HG03045 (cell line): ENCODE data around the gene CTIF.

Experiments used
- ATAC-seq: cut with Tn5 transposase; IDR thresholded peaks from one replicate; pipeline ENCODE4 v1.9.1; 2021; ENCODE audit warnings: mild to moderate bottlenecking, moderate library complexity; ENCODE audit not compliant: unreplicated experiment

The CTIF gene

DNA sequence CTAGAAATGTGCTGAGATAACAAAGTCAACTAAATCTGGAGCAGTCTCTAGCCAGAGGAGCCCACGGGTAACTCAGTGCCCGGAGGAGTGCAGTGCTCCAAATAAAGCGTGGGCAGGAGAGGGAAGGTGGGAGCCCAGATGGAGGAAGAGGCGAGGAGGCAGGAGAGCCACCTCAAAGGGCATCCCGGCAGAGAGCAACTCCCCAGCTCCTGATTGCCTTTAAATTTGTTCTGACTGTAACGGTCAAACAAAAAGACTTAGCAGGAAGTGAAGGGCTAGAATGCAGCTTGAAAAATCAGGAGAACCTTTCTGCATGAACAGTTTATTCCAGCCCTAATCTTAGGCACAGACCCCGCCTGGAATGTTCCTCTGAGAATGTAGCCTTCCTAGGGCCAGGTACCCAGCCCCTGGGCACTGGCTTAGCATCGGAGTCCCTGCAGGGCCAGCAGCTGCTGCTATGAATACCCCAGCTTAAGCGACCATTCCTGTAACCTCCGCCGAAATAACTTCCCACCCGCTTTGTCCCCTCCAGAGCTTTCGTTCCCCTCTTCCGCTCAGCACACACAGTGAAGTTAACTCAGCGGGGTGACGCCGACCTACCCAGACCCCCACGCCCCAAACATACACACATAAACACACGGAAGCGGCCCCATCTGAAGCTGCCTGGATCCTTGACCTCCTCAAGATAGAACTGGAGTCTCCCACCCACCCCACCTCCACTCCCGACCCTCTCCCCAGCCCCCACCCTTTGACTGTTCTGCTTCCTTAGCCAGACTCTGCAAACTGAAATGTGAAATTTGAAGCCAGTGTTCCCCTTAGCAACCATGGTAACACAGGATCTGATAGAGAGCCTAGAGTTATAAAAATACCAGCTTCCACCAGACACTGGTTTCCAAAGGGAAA, 288.7 kb downstream of the CTIF start:
- no peak for ATAC-seq

DNA sequence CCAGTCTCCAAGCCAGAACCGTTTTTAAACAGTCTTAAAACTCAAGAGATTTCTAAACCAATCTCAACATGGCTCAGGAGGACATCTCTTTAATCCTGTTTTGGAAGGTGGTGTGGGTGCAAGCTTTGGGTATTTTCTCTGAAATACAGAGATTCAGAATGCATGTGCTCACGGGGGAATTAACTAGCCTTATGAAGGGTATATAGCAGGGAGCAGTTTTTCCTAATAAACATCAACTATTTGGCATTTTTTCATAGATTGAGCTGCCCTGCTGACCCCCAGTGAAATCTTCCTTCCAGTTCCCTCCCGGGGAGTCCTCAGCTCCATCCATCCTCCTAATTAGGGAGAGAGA, 289.3 kb downstream of the CTIF start:
- ATAC-seq = no peak

DNA sequence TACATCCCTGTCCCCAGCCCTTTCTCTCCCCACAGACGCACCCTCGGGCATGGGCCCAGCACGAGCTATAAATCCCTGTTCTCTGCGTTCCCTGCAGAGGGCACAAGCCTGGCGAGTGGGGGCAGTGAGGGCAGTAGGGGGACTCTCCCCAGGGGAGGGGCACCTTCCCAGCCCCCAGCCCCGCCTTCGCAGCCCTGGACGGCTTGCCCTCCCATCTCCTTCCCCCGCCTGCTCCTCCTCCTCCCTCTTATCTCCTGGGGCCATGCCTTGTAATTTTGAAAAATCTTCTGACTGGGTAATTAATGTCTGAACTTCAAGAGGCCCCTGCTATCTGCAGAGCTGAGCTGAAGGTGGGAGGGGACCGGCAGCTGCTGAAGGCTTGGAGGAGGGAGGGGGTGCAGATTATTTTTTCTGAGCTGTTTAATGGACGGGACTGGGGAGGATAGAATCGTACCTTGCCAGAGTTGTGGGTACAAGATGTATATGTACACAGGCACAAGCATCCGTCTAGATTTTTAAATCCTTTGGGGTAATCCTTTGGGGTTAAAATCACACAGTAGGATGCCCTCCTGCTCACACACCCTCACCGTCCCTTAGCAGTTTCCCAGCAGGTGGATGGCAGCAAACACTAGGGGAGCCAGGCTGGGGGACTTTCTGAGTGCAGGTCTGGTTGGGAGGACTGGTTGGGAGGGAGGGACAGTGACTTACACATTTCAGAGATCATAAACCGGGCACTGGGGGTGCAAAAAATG, 290.0 kb downstream of the CTIF start:
- no peak for ATAC-seq

DNA sequence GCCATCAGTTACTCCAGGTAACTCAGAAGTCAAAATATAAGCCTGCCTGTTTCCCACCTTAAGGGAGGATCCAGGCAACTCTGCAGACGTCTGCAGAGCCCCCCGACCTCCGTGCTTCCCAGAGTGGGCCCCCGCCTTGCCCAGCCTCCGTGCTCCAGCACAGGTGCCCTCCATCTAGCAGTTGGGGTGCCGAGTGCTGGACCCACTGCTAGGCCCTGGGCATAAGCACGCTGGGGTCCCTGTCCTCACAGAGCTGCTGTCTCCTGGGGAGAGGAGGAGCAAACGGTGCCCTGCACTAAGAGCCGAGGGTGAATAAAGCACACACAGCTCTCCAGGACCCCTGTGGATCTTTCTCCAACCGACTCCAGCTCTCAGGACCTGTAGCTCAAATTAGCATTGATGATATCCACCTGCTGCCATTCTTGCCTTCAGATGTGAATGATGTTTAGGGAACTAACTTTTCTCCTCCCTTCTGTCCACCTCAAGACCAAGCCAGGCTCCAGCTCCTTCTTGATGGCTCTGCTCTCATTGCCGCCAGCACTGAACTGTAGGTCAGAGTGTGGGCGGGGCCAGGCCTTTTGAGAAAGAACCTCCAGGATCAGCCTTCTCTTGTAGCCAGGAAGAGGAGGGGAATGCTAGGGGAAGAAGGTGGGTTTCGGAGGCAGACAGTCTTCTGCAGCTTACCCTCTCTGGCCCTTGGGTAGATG, 290.8 kb downstream of the CTIF start:
- no peak for ATAC-seq

DNA sequence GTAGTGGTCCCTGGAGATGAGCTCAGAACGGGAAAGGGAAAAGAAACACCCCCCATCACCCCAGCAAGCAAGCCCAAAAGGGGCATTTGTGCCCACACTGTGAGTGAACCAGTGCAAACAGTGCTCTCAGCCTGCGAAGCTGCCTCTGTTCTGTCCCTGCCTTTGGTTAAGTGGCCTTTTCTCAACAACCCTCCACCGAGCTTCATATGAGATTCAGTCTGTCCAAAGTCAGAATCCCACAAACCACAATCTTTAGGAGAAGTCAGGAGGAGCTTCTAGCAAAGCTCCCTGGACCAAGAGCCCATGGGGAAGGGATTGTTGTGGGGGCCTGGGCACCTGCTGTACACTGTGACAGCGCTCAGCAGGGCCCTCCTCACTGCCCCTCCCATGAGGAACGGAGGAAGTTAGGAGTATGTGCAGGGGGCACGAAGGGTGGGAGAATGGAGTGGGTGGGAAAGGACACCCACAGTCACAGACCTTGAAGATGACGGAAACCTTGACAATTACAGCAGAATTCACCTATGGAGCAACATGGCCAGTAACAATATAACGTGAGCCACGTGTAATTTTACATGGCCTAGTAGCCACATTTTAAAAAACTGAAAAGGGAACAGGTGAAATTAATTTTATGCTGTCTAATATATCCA, 292.4 kb downstream of the CTIF start:
- no peak for ATAC-seq

DNA sequence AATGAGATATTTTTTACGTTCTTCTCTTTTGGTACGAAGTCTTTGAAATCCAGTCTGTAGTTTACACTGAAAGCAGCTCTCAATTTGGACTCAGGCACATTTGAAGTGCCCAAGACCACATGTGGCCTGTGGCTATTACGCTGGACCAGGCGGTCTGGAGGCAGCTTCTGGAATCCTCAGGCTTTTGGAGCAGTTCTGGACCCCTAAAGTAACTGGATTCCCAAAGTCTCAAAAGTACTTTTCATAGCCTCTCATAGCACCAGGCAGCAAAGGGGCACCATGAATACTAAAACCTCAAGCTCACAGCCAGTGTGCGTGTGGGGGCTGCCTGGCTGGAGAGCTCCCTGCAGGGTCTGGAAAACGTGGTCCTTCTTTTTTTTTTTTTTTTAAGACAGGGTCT, 293.0 kb downstream of the CTIF start:
- no peak for ATAC-seq

DNA sequence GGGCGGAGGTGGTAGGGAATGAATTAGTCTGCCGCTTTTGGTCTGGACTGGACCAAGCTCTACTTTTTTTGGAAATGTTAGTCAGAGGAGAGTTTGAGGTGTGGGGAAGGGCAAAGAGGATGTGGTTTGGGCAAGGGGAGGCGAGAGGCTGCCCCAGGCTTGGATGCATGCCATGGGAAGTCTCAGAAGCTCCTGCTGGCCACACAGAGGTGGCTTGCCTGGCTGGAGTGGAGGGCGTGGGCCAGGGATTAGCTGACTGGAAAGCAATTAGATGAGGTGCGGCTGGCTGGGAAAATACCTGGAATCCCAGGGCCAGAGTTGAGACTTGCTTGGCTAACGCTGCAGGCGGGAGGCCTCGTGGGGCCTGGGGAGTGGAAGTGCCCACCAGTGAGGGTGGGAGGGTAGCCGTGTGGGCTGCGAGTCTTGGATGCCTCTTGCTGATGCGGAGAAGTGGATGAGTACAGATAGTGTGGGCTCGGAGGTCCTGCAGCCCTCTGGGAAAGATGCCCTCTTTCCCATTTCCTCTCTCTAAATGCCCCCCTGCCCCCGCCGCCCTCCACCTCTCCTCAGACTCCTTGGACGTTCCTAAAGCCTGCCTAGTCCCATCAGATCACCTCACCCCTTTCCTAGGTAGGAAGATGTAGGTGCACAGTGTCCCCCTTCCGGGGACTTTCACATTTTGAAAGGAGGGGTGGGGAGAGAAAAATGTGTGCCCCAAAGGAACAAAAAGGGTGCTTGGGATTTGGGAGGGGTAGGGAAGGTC, 294.3 kb downstream of the CTIF start:
- ATAC-seq = no peak

DNA sequence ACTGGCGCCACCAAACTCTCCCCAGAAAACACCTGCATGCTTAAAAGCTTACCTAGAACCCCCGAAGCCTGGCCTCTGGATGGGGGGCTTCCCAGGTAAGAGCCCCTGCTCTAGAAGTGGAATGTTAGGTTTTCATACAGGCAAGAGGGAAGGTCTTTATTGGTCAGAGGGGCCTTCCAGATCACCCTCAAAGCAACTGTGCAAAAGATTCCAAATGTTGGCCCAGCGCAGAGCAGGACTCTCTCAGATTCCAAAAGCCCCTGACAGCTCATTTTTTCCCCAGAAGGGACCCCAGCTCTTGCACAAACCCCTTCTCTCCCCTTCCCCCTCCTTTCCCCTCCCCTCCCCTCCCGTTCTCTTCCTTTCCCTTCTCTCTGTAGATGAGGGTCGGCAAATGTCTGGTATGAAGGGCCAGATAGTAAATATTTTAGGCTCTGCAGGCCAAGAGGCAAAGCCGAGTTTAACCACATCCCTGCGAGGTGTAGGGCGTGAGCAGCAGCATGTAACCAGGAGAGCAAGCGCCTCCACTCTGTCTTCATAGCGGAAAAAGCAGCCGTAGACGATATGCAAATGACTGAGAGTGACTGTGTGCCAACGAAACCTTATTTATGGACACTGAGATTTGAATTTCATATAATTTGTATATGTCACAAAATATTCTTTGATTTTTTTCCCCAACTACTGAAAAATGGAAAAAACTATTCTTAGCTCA, 295.0 kb downstream of the CTIF start:
- peak; percentile 73 for ATAC-seq

DNA sequence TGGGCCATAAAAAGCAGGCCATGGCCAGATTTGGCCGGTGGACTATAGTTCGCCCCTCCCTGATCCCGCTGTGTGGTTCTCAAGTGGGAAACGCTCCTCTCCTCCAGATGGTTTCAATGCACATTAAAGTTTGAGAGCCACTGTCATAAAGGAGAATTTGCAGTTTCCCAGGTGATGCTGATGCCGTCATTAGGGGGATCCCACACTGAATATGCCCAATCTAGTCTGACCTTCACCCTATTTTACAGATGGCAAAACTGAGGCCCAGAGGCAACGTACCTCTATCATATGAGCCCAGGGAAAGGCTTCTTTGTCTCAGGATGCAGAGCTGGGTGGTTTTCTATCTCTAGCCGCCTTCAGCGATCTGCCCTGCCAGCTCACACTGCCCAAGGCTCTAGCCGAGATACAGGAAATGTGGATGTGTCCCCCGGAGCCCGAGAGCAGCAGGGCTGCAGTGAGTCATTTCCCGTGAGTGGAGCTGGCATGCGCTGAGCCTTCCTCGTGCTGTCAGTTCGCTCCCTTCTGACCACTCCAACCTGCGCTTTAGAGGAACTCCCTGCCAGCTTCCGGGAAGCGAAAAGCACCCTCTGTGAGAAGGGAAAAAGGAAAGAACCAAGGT, 295.7 kb downstream of the CTIF start:
- ATAC-seq = peak; percentile 54

DNA sequence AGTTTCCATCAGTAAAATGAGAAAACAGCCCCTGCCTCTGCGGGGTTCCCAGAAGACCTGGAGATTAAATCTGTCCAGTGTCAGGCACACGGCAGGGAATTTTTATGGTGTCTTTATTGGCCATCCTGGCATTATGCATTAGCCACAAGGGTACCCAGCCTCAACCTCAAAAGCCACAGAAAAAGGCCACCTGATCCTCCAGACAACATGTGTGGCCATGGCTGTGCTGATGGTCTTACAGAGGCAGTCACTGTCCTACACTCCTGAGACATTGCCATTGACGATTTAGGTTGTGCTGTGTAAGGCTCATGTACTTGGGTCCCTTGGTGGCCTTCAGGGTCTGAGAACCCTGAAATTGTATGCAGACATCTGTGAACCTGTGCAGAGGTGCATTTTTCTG, 296.3 kb downstream of the CTIF start:
- no peak for ATAC-seq

DNA sequence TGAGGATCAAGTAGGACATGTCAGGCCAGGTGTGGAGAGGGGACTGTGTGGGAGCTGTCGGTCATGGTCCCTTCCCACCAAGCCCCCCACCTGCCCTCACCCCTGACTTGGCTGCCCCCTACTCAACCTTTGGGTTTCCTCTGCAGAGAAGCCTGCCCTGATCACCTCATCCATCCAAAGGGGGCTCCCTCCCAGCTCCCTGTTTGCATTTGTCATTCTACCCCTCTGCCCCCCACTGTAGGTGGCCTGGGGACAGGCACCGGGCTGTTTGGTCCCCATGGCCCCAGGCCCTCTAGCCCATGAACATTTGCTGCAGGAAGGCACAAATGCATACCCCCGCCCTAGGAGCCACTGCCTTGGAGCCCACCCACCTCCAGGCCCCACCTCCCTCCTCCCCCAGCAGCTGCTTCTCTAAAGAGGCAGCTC, 296.9 kb downstream of the CTIF start:
- ATAC-seq = no peak

DNA sequence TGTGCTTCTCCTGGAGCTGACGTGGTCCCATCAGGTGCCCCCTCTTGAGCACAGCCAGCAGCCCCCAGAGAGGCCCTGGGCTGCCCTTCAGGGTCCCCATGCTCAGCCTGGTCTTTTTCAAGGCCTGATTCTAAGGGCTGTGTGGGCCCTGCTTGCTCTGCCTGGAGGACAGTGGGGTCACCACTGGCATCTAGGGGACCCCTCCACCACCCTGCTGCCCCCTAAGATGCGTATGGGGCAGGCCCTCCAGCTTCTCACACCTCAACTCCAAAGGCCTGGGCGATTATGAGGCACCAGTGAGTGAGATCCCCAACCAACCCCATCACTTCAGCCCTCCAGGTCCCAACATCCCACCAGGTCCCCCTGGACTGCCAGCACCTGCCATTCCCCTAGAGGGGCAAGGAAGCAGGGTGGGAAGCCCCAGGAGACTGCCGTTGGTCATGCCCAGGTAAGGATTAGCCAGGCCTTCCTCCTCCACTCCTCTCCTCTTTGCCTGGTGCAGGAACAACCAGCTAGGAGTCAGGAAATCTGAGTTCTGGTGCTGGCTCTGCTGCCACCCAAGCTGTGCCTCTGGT, 297.5 kb downstream of the CTIF start:
- ATAC-seq = no peak

DNA sequence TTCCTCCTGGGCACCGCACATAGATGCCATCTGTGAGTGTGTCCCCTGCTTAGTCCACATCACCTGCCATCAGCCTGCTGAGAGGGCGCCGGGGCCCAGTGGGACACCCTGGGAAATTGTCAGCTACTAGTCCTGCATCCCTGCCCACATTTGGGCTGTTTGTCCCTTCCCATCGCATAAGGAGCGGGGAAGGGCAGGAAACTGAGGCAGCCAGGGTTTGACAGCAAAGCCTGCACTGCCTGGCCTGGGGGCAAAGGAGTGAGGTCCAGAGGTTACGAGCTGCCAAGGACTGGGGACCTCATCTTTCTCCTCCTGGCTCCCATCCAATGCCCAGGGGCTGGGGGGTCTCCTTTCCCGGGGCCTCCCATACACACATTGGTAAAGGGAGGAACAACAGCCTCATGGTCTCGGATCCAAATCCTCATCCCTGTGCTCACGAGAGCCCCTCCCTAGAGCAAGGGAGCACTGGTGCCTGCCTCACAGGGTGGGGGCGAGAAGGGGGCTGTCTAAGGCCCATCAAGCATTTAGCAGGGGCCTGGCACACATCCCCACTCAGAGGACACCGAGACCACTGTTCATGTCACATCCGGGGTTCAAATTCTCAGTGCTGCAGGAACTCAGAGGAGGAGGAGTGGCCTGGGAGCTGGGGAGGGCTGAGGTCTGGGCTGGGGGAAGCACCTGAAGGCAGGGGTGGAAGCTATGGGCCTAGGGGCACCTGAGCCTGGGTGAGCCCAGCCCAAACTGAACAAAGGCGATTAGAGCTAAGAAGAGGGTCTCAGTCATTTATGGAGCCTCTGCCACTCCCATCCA, 298.2 kb downstream of the CTIF start:
- ATAC-seq = no peak

DNA sequence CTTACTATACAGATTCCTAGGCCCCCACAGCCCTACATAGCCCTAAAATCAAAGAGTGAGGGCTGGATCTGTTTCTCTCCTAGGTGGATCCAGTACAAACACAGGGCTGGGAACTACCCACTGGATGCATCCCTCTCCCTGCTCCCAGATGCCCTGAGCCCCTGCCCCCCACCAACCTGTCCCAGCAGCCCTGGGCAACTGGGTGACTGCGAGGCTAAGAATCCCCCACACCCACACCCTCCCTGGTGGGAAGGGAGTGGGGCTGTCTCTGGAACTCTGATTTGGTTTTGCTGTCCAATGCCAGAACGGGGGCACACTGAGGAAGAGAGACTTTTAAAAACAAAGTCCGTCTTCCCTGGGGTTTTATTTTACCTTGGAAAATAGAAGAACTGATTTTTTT, 298.8 kb downstream of the CTIF start:
- ATAC-seq = no peak

DNA sequence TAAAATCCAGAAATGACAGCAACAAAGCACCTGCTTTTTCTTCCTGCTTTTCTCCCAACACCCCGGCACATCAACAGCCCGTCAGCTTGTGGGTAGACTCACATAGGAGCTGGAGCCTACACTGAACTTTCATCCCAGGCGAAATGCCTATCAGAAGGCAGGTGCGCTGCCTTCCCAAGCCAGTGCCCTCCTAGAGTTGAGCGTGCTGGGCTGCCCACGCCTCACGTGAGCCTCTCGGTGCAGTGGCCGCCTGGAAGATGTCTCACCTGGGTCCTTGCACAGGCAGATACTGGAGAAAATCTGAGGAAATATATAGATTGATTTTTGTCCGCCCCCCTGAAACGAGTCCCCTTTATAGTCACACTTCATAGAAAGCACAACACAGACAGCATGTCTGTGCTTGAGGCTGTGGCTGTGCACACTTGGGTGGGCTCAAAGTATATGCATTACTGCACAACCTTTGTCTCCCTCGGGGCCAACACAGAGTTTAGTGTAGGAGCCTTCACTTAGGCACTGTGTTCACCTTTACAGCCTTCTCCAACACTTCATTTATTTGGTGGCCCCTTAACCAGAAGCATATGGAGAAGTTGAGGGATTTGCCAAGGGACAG, 299.4 kb downstream of the CTIF start:
- ATAC-seq = no peak

DNA sequence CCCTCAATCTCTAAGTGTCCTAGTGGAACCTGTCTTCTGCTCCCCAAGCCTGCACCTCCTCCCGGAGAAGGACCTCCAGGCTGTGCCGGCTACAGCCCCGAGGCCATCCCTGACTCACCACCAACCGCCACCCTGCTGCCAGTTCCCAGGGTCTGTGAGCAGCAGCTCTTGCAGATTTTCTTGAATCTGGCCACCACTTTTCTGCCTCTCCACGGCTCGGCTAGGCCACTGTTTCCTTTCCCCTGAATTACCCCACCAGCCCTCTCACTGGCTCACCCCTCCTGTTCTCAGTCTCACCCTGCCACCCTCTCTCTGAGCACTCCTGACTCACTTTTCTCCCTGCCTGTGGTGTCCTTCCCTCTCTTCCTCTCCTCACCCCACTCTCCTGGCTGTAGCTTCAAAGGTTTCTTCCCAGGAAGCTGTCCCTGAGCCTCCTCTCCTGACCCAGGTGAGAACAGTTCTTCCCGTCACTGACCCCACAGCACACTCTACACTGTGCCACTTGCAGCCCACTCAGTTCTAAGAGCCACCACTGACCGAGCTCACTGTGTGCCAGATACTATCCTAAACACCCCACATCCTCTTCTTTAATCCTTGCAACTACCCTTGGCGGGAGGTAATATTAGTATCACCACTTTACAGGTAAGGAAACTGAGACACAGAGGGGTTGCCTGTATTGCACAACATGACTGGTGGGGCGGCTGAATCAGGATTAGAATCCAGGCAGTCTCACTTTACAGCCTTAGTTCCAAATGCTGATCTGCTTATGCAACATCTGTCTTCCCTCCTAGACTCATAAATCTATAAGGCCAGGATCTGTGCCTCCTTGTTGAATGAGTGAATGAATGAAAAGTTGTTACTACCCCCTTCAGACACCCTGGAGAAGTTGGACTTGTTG, 300.3 kb downstream of the CTIF start:
- ATAC-seq = no peak
